Measurements from ENCODE around the gene FBXO10. TPM values are rescaled to one million over a fixed set of nuclear protein-coding genes. Genes with fewer than 3 reads are reported as not detected.
"Not testable (repeated sequence)": the region's sequence is repeated elsewhere in the genome, so short reads cannot be mapped to it uniquely, and the experiment has no call there.

Gene FBXO10
- total RNA-seq, 1 donor: 2.3 TPM

GRCh38 chr9:37496020-37496419 lies 80.2 kb downstream of the FBXO10 start:
- no peaks in the 10 kb centered on the region for H3K9me3 ChIP-seq (ENCODE audit: low read depth, low read length)

DNA sequence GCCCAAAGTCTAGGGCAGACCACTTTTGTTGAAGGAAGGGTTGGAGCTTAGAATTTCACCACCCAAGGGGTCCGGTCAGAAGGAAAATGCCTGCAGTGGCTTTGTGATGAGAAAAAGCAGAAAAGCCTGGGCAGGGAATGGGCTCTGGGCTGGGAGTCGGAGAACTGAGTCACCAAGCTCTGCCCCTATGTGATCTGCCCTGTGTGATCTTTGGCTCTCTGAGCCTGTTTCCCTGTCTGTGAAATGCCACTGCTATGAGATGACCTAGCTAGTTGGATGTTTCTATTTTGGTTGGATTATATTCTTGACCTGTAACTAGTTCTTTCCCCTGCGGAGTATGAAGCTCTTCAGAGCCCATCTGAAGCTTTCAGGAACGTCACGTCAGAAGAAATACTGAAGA lies 80.6 kb downstream of the FBXO10 start:
- Histone ChIP-seq H3K4me3 (ENCODE audit: low read length) (no peak overlapping the region), H3K9me3 (ENCODE audit: low read depth, low read length) (no peaks in the 10 kb centered on the region), H3K4me1 (ENCODE audit: insufficient read depth, low read length) (no peaks in the 10 kb centered on the region), H3K27me3 (ENCODE audit: insufficient read depth, low read length) (no peaks in the 10 kb centered on the region)

More at GRCh38 chr9:37496020-37496419, 80.2 kb downstream of the FBXO10 start:
- H3K4me3 ChIP-seq (ENCODE audit: low read length): no peak overlapping the region
- H3K4me1 ChIP-seq (ENCODE audit: insufficient read depth, low read length): no peaks in the 10 kb centered on the region
- no peaks in the 10 kb centered on the region for H3K27me3 ChIP-seq (ENCODE audit: insufficient read depth, low read length)

GRCh38 chr9:37491939-37492338 lies 84.2 kb downstream of the FBXO10 start:
- Histone ChIP-seq H3K27me3 (ENCODE audit: insufficient read depth, low read length) (no peaks in the 10 kb centered on the region), H3K4me1 (ENCODE audit: insufficient read depth, low read length) (peaks cover 6% of the 10 kb centered on the region), H3K9me3 (ENCODE audit: low read depth, low read length) (no peaks in the 10 kb centered on the region), H3K4me3 (ENCODE audit: low read length) (no peak overlapping the region)

- Histone ChIP-seq H3K4me3 (ENCODE audit: low read length) (peak overlapping the region; percentile 66), H3K4me1 (ENCODE audit: insufficient read depth, low read length) (peaks cover 22% of the 10 kb centered on the region), H3K27me3 (ENCODE audit: insufficient read depth, low read length) (peaks cover under 1% of the 10 kb centered on the region), H3K9me3 (ENCODE audit: low read depth, low read length) (no peaks in the 10 kb centered on the region)
Measured at GRCh38 chr9:37486616-37487548, 89.3 kb downstream of the FBXO10 start.

DNA sequence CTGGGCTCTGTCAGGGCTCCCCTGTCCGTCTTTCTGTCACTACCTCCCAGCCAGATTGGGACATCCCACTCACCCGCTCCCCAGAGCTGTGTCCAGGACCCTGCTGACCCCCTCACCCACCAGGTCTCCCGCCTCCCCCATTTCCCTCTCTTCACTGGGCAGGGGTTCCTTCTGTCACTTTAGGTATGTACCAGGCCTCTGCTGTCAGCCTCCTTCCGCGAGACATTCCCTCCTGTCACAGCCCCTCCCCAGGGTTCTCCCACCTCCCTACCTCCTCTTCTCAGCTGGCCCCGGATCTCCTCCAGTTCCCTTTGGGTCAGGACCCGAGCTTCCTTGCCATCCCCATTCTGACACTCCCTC lies 89.9 kb downstream of the FBXO10 start:
- Histone ChIP-seq H3K4me3 (ENCODE audit: low read length) (peak overlapping the region; percentile 66), H3K4me1 (ENCODE audit: insufficient read depth, low read length) (peaks cover 22% of the 10 kb centered on the region), H3K27me3 (ENCODE audit: insufficient read depth, low read length) (peaks cover 7% of the 10 kb centered on the region), H3K9me3 (ENCODE audit: low read depth, low read length) (no peaks in the 10 kb centered on the region)

DNA sequence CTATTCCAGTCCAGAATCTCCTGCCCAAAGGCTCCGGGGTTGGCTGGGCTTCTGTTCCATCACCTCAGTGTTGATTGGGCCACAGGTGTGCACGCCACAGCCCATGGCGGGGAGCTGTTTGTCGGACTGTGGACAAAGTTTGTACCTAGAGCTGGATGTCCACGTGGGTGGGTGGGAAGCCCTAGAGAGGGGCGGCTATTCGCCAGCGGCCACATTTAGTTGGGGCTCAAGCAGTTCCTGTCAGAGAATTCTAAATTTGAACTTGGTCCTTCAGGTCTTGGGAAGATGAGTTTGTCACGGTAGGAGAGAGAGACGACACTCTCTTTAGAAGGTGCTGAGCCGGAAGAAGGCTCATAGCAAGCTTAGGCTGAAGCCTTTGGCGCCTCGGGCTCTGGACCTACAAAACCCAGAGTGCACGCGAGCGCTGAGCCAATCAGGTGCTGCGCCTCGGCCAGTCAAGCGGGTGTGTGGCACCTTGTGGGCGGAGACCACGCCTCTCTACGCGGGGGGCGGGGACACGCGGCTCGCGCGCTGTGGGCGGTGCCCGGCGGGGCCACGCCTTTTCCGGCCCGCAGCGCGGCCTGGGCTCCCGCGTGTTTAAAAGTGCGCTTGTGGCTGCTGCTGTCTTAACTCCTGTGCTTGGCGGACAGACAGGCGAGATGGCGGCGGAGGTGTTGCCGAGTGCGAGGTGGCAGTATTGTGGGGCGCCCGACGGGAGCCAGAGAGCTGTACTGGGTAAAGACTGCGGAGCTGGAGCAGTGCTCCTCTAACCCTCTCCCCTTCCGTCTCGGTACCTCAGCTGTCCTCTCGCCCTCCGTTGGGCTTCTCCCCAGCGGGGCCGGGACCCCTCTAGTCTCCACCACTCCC lies 90.6 kb downstream of the FBXO10 start, which contains the start of gene POLR1E:
Gene POLR1E, plus strand, starts transcription at position 560 of the 867 bp plus-strand sequence. Its CDS starts 100 bp downstream, at position 660.
- Histone ChIP-seq H3K9me3 (ENCODE audit: low read depth, low read length) (no peaks in the 10 kb centered on the region), H3K4me1 (ENCODE audit: insufficient read depth, low read length) (peaks cover 22% of the 10 kb centered on the region), H3K4me3 (ENCODE audit: low read length) (peak within 1 kb of the TSS; percentile 66), H3K27me3 (ENCODE audit: insufficient read depth, low read length) (peaks cover 7% of the 10 kb centered on the region)

DNA sequence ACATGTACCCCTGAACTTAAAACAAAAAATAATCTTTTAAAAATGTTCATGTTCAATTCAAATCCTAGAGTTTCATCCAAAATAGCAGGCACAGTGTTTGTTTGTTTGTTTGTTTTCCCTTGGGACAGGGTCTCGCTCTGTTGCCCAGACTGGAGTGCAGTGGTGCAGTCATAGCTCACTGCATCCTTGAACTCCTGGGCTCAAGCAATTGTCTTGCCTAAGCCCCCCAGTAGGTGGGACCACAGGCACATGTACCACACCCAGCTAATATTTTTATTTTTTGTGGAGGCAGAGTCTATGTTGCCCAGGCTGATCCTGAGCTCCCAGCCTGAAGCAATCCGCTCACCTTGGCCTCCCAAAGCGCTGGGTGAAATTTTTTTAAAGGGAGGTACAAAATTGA lies 95.4 kb downstream of the FBXO10 start:
- H3K27me3 ChIP-seq (ENCODE audit: insufficient read depth, low read length): peaks cover 11% of the 10 kb centered on the region
- no peaks in the 10 kb centered on the region for H3K9me3 ChIP-seq (ENCODE audit: low read depth, low read length)
- H3K4me1 ChIP-seq (ENCODE audit: insufficient read depth, low read length): peaks cover 6% of the 10 kb centered on the region
- no peak overlapping the region for H3K4me3 ChIP-seq (ENCODE audit: low read length)

- Histone ChIP-seq H3K27me3 (ENCODE audit: insufficient read depth, low read length) (peaks cover 11% of the 10 kb centered on the region), H3K9me3 (ENCODE audit: low read depth, low read length) (peaks cover 11% of the 10 kb centered on the region)
- H3K4me1 ChIP-seq (ENCODE audit: insufficient read depth, low read length); H3K4me3 ChIP-seq (ENCODE audit: low read length): not testable (repeated sequence)
Measured at GRCh38 chr9:37477987-37478619, 98.1 kb downstream of the FBXO10 start.

GRCh38 chr9:37477443-37477842 lies 98.7 kb downstream of the FBXO10 start:
- not testable (repeated sequence) for H3K4me3 ChIP-seq (ENCODE audit: low read length); H3K4me1 ChIP-seq (ENCODE audit: insufficient read depth, low read length)
- H3K9me3 ChIP-seq (ENCODE audit: low read depth, low read length): peaks cover 11% of the 10 kb centered on the region
- peaks cover 11% of the 10 kb centered on the region for H3K27me3 ChIP-seq (ENCODE audit: insufficient read depth, low read length)

DNA sequence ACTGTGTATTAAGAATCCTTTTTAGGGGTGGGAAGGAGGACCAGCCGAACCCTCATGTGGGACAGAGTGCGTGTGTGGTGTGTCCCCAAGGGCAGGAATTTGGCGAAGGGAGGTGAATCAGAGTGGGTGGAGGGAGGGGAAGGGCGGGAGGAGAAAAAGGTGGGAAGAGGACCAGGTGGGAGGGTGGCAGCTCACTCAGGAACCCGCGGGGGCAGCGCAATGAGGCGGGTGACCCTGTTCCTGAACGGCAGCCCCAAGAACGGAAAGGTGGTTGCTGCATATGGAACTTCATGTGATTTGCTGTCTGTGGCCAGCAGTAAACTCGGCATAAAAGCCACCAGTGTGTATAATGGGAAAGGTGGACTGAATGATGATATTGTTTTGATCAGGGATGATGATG lies 99.2 kb downstream of the FBXO10 start:
- H3K4me3 ChIP-seq (ENCODE audit: low read length): no peak overlapping the region
- H3K9me3 ChIP-seq (ENCODE audit: low read depth, low read length): peaks cover 11% of the 10 kb centered on the region
- H3K4me1 ChIP-seq (ENCODE audit: insufficient read depth, low read length): peaks cover under 1% of the 10 kb centered on the region
- peaks cover 11% of the 10 kb centered on the region for H3K27me3 ChIP-seq (ENCODE audit: insufficient read depth, low read length)

- peaks cover 5% of the 10 kb centered on the region for H3K27me3 ChIP-seq (ENCODE audit: insufficient read depth, low read length)
- peaks cover 11% of the 10 kb centered on the region for H3K9me3 ChIP-seq (ENCODE audit: low read depth, low read length)
- no peak overlapping the region for H3K4me3 ChIP-seq (ENCODE audit: low read length)
- H3K4me1 ChIP-seq (ENCODE audit: insufficient read depth, low read length): peaks cover 3% of the 10 kb centered on the region
Measured at GRCh38 chr9:37474438-37474837, 101.7 kb downstream of the FBXO10 start.

DNA sequence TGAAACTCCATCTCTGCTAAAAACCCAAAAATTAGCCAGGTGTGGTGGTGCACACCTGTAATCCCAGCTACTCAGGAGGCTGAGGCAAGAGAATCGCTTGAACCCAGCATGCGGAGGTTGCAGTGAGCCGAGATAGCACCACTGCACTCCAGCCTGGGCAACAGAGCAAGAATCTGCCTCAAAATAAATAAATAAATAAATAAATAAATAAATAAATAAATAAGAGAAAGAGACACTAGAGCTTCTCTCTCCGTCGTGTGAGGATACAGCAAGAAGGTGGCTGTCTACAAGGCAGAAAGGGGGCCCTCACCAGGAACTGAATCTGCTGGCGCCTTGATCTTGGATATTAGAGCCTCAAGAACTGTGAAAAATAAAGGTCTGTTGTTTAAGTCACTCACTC lies 102.2 kb downstream of the FBXO10 start:
- not testable (repeated sequence) for H3K4me3 ChIP-seq (ENCODE audit: low read length); H3K27me3 ChIP-seq (ENCODE audit: insufficient read depth, low read length); H3K4me1 ChIP-seq (ENCODE audit: insufficient read depth, low read length)
- peaks cover 11% of the 10 kb centered on the region for H3K9me3 ChIP-seq (ENCODE audit: low read depth, low read length)

- H3K4me3 ChIP-seq (ENCODE audit: low read length): peak overlapping the region; percentile 26
- peaks cover 4% of the 10 kb centered on the region for H3K4me1 ChIP-seq (ENCODE audit: insufficient read depth, low read length)
- H3K27me3 ChIP-seq (ENCODE audit: insufficient read depth, low read length): no peaks in the 10 kb centered on the region
- H3K9me3 ChIP-seq (ENCODE audit: low read depth, low read length): peaks cover 11% of the 10 kb centered on the region
Measured at GRCh38 chr9:37471942-37472684, 104.1 kb downstream of the FBXO10 start.

DNA sequence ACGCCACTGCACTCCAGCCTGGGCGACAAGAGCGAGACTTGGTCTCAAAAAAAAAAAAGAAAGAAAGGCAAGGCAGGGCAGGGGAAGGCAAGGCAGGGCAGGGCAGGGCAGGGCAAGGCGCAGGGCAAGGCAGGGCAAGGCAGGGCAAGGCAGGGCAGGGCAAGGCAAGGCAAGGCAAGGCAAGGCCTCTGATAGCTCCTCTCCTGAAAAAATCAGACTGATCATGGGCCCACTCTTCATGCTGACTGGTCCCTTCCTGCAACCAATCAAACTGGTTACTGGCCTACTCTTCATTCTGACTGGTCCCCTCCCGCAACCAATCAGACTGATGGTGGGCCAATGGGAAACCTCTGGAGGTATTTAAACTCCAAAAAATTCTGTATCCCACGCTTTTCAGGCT lies 107.6 kb downstream of the FBXO10 start:
- peaks cover 24% of the 10 kb centered on the region for H3K4me1 ChIP-seq (ENCODE audit: insufficient read depth, low read length)
- H3K27me3 ChIP-seq (ENCODE audit: insufficient read depth, low read length): no peaks in the 10 kb centered on the region
- no peak overlapping the region for H3K4me3 ChIP-seq (ENCODE audit: low read length)
- no peaks in the 10 kb centered on the region for H3K9me3 ChIP-seq (ENCODE audit: low read depth, low read length)
